Posterior cingulate gyrus (tissue), 11 donors: ENCODE results near the gene ANKRD24.
"Not testable (repeated sequence)": the region's sequence is repeated elsewhere in the genome, so short reads cannot be mapped to it uniquely, and the experiment has no call there.

Experiments
- DNase-seq, 10 donors: peaks; one replicate each; pipeline versions ENCODE4 v3.0.0 to v3.0.0-alpha.2; 2020 to 2021; ENCODE audit warnings: mixed read lengths in 3 of 10
- intact Hi-C: fragments of 100-400 bp; cut with DNase I; formaldehyde crosslinking; loops from one replicate; pipeline ENCODE4 v1.15.1; 2023

Gene ANKRD24

DNA sequence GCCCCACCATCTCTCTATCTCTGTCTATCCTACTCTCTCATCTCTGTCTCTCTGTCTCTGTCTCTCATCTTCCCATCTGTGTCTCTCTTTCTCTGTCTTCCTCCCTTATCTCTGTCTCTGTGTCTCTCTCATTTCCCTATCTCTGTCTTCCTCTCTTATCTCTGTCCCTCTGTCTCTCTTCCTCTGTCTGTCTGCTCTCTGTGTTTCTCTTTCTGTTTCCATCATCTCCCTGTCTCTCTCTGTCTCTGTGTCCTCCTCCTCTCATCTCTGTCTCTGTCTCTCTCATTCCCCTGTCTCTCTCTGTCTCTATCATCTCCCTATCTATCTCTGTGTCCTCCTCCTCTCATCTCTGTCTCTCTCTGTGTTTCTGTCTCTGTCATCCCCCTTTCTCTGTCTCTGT, 45.3 kb downstream of the ANKRD24 start:
- intact Hi-C loops: no loop called here
- no peak for DNase-seq

DNA sequence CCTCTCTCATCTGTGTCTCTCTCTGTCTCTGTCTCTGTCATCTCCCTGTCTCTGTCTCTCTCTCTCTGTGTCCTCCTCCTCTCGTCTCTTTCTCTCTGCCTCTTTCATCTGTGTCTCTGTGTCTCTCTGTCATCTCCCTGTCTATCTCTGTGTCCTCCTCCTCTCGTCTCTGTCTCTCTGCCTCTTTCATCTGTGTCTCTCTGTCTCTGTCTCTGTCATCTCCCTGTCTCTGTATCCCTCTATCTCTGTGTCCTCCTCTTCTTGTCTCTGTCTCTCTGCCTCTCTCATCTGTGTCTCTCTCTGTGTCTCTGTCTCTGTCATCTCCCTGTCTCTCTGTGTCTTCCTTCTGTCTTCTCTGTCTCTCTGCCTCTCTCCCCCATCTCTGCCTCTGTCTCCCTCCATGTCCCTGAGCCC, 46.3 kb downstream of the ANKRD24 start:
- DNase-seq: no peak
- intact Hi-C loops: no loop called here

DNA sequence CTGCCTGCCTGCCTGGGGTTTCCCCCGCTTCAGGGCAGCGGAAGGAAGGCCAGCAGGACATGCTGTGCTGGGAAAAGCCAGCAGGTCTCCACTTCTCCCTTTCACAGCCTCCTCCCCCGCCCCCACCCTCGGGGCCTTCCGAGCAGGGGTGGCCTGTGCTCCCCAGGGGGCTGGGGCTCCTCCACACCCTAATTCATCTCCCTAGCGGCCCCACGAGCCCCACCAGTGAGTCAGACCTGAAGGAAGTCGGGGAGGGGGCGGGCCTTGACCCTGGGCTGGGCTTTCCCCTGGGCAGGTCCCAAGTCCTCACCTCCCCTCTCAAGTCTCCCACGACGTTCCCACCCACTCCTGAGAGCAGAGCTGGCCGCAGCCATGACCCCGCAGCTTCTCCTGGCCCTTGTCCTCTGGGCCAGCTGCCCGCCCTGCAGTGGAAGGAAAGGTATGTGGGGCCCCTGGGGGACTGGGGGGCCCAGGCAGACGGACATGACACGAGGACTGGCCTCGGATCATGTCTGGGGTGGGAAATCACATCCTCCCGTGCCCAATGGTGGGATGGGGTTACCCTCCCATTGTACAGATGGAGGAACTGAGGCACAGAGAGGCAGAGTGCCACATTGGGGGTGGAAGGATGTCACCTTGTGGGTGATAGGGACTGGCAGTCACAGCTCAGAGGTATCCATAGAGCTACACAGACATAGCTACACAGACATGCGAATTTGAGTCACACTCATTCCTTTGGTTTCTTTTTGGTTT, 46.9 kb downstream of the ANKRD24 start, which contains the start of gene EBI3:
TSS of gene EBI3 (plus strand) at position 345 of the 753 bp plus-strand sequence. CDS start at position 373, 28 bp downstream.
- intact Hi-C loops: no loop called here
- peak in 3 of 10 donors; percentile 19 to 87 (median 32) for DNase-seq

DNA sequence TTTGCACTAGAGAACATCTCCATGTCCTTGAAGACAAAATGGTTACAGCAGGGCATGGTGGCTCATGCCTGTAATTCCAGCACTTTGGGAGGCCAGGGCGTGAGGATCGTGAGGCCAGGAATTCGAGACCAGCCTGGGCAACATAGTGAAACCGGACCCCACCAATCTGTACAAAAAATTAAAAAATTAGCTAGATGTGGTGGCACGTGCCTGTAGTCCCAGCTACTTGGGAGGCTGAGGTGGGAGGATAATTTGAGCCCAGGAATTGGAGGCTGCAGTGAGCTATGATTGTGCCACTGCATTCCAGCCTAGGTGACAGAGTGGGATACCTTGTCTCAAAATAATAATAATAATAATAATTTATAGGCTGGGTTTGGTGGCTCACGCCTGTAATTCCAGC, 47.7 kb downstream of the ANKRD24 start:
- DNase-seq, intact Hi-C loops: not testable (repeated sequence)

DNA sequence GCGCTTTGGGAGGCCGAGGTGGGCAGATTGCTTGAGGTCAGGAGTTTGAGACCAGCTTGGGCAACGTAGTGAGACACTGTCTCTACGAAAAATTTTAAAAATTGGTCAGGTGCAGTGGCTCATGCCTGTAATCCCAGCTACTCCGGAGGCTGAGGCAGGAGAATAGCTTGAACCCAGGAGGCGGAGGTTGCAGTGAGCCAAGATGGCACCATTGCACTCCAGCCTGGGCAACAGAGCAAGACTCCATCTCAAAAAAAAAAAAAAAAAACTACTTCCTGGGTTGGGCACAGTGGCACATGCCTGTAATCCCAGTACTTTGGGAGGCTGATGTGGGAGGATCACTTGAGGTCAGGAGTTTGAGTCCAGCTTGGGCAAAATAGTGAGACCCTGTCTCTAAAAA, 49.0 kb downstream of the ANKRD24 start:
- intact Hi-C loops, DNase-seq: not testable (repeated sequence)

DNA sequence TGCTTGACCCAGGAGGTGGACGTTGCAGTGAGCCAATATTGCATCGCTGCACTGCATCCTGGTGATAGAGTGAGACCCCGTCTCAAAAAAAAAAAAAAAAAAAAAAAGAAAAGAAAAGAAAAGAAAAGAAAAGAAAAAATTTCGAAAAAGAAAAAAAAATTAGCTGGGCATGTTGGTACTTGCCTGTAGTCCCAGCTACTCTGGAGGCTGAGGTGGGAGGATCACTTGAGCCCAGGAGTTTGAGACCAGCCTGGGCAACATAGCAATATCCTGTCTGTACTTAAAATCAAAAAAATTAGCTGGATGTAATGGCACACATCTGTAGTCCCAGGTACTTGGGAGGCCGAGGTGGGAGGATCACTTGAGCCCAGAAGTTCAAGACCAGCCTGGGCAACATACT, 49.6 kb downstream of the ANKRD24 start:
- DNase-seq, intact Hi-C loops: not testable (repeated sequence)

DNA sequence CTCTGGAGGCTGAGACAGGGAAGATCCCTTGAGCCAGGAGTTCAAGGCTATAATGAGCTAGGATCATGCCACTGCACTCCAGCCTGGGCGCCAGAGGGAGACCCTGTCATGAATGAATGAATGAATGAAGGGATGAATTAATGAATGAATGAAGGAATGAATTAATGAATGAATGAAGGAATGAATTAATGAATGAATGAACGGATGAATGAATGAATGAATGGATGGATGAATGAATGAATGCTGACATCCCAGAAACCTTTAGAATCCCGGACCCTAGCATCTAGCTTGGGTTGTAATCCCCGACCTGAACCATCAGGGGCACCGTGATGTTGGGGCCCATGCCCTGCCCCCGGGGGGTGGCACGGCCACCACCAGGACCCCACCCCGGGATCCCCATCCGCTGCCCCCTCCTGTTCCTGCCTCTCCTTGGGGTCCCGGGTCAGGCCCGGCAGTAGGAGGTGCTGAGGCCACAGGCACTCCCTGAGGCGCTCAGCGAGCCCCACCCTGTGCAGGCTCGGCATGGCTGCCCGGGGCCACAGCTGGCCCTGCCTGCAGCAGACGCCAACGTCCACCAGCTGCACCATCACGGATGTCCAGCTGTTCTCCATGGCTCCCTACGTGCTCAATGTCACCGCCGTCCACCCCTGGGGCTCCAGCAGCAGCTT, 50.3 kb downstream of the ANKRD24 start:
- intact Hi-C loops: no loop called here
- no peak for DNase-seq

DNA sequence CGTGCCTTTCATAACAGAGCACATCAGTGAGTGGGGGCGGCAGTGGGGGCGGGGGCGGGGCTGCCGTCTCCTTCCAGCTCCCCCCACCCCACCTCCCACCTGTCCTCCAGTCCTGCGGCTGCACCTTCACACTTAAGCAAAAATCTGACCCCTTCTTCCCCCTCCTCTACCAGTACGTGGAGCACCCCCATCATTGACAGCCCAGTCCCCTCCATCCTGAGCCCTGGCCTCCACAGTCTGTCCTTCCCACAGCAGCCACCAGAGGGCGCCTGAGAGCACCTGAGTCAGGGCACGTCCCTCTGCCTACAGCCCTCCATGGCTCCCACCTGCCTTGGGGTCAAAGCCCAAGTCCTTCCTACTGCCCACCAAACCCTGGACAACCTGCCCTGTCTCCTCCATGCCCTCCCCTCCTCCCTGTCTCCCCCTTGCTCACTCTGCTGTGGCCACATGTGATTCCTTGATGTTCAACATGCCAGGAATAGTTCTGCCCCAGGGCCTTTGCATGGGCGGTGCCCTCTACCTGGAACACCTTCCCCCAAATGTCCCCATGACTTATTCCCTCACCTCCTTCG, 50.9 kb downstream of the ANKRD24 start:
- intact Hi-C loops: no loop called here
- peak in 7 of 10 donors; percentile 30 to 93 (median 50) for DNase-seq

DNA sequence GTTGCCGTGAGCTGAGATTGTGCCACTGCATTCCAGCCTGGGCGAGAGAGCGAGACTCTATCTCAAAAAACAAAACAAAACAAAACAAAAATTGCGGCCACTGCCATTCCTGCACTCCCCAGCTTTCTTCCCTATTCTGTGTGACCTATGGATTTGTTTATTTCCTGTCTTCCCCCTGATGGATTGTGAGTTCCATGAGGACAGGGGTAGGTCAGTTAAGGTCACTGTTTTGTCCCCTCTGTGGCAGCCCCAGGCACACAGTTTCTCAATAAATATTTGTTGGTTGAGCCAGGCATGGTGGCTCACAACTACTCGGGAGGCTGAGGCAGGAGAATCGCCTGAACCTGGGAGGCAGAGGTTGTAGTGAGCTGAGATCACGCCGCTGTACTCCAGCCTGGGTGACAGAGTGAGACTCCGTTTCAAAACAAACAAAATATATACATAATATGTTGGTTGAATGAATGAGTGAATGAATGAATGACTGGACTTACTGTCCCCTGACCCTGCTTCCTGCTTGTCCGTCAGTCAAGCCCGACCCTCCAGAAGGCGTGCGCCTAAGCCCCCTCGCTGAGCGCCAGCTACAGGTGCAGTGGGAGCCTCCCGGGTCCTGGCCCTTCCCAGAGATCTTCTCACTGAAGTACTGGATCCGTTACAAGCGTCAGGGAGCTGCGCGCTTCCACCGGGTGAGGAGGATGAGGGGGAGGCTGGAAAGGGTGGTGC, 51.8 kb downstream of the ANKRD24 start:
- DNase-seq: no peak
- intact Hi-C loops: no loop called here

DNA sequence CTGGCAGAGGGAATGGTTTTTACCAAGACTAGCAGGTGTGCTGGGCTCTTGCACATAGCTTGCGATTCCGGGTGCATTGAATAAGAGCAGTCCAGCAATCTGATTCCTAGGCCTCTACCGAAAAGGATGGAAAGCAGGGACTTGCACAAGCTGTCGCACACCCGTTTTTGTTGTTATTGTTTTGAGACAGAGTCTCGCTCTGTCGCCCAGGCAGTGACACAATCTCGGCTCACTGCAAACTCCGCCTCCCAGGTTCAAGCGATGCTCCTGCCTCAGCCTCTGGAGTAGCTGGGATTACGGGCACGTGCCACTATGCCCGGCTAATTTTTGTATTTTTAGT, 52.3 kb downstream of the ANKRD24 start:
- intact Hi-C loops: no loop called here
- no peak for DNase-seq

DNA sequence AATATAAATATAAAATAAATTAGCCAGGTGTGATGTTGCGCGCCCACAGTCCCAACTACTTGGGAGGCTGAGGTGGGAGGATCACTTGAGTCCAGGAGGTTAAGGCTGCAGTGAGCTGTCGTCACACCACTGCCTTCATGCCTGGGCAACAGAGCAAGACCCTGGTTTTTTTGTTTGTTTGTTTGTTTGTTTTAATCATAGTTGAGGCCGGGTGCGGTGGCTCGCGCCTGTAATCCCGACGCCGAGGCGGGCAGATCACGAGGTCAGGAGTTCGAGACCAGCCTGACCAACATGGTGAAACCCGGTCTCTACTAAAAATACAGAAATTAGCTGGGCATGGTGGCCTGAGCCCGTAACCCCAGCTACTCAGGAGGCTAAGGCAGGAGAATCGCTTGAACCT, 55.0 kb downstream of the ANKRD24 start:
- DNase-seq, intact Hi-C loops: not testable (repeated sequence)

DNA sequence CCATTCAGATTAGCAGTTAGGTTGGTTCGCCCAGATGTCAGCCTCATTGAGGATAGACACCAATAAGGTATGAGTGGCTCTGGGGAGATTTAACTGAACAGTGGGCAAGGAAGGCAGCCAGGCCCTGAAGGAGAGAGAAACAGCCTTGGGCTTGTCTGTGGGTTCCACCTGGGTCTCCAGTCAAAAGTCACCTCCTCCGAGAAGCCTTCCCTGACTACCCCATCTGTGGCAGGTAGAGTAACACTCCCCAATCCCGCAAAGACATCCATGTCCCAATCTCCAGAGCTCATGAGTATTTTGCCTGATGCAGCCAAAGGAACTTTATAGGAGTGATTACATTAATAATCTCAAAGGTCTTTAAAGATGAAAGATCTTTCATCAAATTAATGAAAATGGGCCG, 56.3 kb downstream of the ANKRD24 start:
- DNase-seq: no peak
- intact Hi-C loops: no loop called here

DNA sequence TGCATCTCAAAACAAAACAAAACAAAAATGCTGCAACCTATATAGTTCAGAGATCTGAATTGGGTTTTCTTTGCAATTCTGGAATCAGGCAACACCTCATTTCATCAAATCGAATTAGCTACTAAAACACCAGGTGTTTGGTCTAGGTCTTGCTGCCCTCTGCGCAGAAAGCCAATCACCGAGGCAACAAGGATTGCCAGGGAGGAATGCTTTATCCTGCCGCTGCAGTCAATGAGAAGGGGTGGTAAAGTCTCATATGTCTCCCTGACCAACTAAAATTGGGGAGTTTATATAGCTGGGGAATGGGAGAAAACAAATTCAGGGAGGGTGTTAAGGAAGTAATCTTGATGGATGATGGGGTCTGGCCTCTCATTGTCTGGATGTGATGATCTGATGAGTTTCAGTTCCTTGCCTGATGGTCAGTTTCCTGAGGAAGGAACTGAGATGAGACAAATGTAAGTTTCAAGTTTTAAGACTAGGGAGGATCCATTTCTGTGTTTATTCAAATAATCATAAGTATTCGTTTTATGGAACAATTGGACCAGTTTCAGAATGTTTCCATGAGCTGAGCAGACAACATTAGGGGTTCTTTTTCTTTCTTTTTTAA, 59.4 kb downstream of the ANKRD24 start:
- DNase-seq: no peak

DNA sequence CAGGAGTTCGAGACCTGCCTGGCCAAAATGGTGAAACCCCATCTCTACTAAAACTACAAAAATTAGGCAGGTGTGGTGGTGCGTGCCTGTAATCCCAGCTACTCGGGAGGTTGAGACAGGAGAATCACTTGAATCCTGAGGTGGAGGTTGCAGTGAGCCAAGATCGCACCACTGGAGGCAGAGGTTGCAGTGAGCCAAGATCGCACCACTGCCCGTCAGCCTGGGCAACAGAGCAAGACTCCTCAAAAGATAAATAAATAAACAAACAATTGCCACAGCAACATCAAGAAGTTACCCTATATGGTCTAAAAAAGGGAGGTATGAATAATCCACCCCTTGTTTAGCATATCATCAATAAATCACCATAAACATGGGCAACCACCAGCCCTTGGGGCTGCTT, 63.4 kb downstream of the ANKRD24 start:
- intact Hi-C loops: loop anchor here (2.0 to 5.0 kb wide), 2 partner anchors 155 to 226 kb away; partner anchors contain the start of genes HDGFL2 and SH3GL1
- not testable (repeated sequence) for DNase-seq

More for the DNA sequence above, 59.4 kb downstream of the ANKRD24 start:
- intact Hi-C loops: no loop called here

DNA sequence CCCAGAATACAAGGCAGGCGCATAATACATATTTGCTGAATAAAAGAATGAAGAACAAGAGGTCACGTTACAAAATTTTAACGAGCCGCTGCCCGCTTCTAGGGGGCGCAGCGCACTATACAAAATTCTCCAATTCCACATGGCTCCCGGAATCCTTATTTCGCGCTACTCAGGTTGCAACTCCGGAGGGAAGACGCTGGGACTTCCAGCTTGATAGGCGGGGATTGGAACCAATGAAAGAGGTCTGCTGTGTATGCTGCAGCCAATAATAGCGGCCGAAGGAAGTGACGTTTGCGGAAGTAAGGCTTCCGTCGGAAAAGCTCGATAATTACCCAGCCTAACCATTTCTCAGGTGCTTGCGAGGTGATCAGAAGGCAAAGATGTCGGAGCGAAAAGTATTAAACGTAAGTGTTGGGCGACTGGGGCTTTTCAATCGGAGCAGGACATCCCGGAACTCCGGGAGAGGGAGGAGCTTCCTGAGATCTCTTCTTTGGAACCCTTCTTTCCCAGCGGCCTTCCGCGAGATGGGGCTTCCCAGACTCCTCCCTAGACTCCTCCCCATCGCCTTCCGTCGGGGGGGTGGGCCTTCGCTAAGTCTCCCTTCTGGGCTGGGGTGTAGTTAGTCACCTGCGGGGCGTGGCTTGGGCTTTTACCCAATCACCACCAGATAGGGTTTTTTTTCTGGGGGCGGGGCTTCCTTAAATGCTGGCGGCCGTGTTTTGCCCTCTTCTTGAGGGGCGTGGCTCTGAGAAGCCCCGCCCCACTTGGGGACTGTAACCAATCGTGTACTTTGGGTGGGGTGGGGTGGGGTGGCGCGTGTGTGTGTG, 64.5 kb downstream of the ANKRD24 start, which contains the start of gene YJU2:
TSS of gene YJU2 (plus strand) at position 314 of the 827 bp plus-strand sequence. CDS start at position 381, 67 bp downstream.
- peak; percentile 88 to 99 (median 92) for DNase-seq
- intact Hi-C loops: loop anchor here (2.0 to 5.0 kb wide), 2 partner anchors 154 to 225 kb away; partner anchors contain the start of genes HDGFL2 and SH3GL1

DNA sequence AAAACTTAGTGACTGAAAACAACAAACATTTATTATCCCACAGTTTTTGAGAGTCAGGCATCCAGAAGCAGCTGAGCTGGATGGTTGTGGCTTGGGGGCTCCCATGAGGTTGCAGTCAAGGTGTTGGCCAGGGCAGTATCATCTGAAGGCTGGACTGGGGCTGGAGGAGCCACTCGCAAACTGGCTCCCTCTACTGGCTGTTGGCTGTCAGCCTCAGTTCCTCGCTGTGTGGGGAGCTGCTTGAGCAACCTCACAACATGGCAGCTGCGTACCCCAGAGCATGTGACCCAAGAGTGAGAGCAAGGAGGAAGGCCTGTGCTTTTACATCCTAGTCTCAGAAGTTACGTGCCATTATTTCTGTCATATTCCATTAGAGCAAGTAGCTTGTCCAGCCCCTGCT, 74.1 kb downstream of the ANKRD24 start:
- DNase-seq: no peak
- intact Hi-C loops: no loop called here

DNA sequence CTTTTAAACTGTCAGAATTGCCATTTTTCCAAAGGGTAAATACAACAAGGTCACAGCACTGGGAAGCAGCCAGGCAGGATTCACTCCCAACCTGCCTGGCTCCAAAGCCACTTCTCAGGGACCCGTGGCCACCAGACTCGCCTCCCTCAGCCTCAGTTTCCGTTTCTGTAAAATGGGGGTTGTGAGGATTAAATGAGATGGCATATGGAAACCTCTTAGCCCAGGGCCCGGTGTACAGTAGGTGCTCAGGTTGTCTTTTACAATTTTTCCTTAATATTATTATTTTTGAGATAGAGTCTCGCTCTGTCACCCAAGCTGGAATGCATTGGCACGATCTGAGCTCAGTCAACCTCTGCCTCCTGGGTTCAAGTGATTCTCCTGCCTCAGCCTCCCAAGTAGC, 74.5 kb downstream of the ANKRD24 start:
- intact Hi-C loops: no loop called here
- no peak for DNase-seq

DNA sequence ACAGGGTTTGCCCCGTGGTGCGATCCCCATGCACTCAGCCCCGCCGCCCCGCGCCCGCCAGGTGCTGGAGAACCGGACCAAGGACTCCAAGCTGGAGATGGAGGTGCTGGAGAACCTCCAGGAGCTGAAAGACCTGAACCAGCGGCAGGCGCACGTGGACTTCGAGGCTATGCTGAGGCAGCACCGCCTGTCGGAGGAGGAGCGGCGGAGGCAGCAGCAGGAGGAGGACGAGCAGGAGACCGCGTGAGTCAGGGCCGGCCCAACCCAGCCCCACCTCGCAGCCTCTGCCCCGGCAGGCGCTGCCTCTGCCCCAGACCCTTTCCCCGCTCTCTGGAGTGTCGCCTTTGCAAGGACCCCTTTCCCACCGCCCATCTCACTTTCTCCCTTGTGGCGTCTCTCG, 75.7 kb downstream of the ANKRD24 start:
- intact Hi-C loops: no loop called here
- DNase-seq: no peak

DNA sequence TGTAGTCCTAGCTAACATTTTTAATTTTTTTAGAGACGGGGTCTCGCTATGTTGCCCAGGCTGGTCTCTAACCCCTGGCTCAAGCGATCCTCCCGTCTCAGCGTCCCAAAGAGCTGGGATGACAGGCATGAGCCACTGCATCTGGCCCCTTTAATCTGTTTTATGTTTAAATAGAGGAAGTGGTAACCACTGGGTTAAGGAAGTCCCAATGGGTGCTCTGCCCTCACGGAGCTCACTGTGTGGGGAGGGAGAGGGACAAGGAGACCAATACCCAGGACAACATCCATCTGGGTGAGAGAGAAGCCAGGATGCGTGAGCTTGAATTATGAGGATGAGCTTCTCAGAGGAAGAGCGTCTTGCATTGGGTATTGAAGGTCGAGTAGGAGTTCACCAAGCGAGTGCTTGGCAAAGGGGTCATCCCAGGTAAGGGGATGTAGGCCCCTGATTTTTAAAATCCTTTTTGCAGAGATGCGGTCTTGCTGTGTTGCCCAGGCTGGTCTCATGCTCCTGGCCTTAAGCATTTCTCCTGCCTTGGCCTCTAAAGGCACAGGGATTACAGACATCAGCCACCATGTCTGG, 78.2 kb downstream of the ANKRD24 start:
- intact Hi-C loops: loop anchor here (10.0 kb wide), 1 partner anchor 64 kb away; no protein-coding TSS in a partner anchor

More for the DNA sequence above, 78.2 kb downstream of the ANKRD24 start:
- DNase-seq: no peak
